ENCODE data around the gene EBP. TPM values are rescaled to one million over a fixed set of nuclear protein-coding genes. Genes with fewer than 3 reads are reported as not detected.

Gene EBP
- total and polyA plus RNA-seq, 5 experiments from 2014 or later = 30.7 to 88.8 (median 77.0) TPM

DNA sequence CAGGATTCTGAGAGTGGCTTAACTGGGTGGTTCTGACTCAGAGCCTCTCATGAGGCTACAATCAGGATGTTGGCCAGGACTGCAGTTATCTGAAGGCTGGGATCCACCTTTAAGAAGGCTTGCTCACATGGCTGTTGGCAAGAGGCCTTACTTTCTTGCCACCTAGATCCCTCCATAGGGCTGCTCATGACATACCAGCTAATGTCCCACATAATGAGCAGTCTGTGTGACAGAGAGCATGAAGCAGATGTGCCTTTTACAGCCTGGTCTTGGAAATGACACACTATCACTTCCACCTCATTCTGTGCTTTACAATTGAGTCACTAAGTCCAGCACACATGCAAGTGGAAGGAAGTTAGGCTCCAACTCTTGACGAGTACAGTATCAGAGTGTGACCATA lies 48.4 kb downstream of the EBP start:
- no peak overlapping the region for H3K27ac Mint-ChIP-seq
- H3K4me3 Mint-ChIP-seq = no peak overlapping the region

DNA sequence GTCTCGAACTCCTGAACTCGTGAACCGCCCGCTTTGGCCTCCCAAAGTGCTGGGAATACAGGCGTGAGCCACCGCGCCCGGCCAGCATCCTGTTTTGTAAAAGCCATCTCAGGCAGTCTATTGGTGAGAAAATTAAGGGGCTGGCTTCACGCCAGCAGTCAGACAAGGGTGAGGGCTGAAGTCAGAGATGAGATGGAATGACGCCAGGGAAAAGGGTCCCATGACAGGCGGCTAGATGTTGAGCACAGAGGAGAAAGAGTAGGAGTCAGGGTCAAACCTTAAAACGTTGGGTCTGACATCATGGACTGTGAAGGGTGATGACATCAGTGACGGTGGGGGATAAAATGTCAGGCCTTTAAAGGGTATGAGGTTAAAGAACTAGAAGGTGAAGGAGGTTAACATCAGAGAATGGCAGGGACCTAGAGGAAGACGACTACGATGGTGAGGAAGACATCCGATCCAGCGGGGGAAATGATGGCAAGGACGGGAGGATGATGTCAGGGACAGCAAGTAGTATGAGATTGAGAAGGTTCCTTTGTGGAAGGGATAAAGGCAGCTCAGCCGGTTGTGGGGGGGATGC lies 52.2 kb downstream of the EBP start:
- peak in 1 of 2 donors; percentile 31 for ATAC-seq
- Mint-ChIP-seq H3K4me3 (peak overlapping the region; percentile 95 to 99 (median 98)), H3K27ac (peak overlapping the region; percentile 98 to 100 (median 100)), H3K27me3 (no peaks in the 10 kb centered on the region), H3K36me3 (peaks cover 0 to 35% (median 3%) of the 10 kb centered on the region in 3 donors), H3K4me1 (peaks cover 2 to 27% (median 23%) of the 10 kb centered on the region in 4 donors), H3K9me3 (peaks cover 0 to 4% (median 0%) of the 10 kb centered on the region in 9 donors)
- peak in 1 of 10 donors; percentile 40 for DNase-seq
- POLR2A ChIA-PET = interaction anchor here (0.6 to 2.2 kb wide), 23 partner anchors 10 to 559 kb away, joined by 3 to 44 read pairs (median 5); partner anchors contain the start of genes EBP, GRIPAP1, HDAC6 and OTUD5

More for the DNA sequence above, 48.4 kb downstream of the EBP start:
- H3K9me3 Mint-ChIP-seq = peaks cover 0 to 2% (median 0%) of the 10 kb centered on the region in 9 donors
- no peaks in the 10 kb centered on the region for H3K27me3 Mint-ChIP-seq
- H3K36me3 Mint-ChIP-seq = peaks cover 0 to 3% (median 2%) of the 10 kb centered on the region in 3 donors
- POLR2A ChIA-PET = no interaction called here
- no peak for DNase-seq
- peaks cover 2 to 13% (median 9%) of the 10 kb centered on the region in 4 donors for H3K4me1 Mint-ChIP-seq
- ATAC-seq = no peak

DNA sequence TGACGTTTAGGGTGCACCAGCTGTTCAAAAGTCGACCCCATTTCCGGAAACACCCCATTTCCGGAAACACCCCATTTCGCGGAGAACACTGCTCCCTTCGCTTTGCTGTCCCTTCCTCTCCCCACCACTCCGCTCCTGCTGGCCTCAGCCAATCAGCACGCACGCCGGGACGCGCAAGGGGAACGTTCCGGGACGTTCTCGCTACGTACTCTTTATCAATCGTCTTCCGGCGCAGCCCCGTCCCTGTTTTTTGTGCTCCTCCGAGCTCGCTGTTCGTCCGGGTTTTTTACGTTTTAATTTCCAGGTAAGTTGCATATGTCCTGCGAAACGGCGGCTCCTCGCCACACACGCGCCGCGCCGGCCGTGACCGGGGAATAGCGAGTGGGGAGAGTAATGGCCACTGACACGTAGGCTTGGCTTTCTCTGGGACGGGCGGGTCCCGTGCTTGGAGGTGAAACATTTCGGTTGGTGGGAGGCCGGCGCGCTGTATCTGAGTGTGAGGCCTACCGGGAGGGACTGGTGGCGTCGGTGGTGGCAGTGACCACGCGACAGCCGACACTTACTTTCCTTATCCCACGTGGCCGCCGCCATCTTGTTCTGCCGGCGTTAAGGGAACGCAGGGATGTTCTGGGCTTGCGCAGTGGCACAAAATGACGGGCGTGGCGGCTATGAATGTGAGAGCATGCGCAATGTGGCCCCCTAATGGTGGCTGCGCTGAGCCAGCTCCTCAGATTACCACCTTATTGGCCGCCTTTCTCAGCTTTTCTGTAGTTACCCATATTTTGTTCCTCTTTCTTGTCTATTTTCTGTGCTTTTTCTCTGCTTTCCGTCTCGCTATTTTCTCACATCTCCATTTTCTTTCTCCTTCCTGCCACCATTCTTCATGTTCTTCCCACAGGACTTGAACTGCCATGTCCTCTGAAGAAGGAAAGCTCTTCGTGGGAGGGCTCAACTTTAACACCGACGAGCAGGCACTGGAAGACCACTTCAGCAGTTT lies 53.0 kb downstream of the EBP start, which contains the start of gene RBM3:
Gene RBM3 (plus strand): TSS at position 215 of the 997 bp plus-strand sequence. CDS start 697 bp downstream, at position 912.
- Mint-ChIP-seq H3K36me3 (peaks cover 0 to 41% (median 3%) of the 10 kb centered on the region in 3 donors), H3K4me3 (peak within 1 kb of the TSS; percentile 95 to 99 (median 98)), H3K27me3 (no peaks in the 10 kb centered on the region), H3K4me1 (peaks cover 4 to 31% (median 23%) of the 10 kb centered on the region in 4 donors), H3K9me3 (peaks cover 0 to 4% (median 0%) of the 10 kb centered on the region in 9 donors), H3K27ac (peak within 1 kb of the TSS; percentile 98 to 100 (median 100))
- POLR2A ChIA-PET = interaction anchor here (0.8 to 2.2 kb wide), 24 partner anchors 9 to 492 kb away, joined by 3 to 44 read pairs (median 4); partner anchors contain the start of genes EBP, GRIPAP1, HDAC6 and OTUD5
- ATAC-seq (peak; percentile 95), DNase-seq (peak; percentile 80 to 97 (median 92))

DNA sequence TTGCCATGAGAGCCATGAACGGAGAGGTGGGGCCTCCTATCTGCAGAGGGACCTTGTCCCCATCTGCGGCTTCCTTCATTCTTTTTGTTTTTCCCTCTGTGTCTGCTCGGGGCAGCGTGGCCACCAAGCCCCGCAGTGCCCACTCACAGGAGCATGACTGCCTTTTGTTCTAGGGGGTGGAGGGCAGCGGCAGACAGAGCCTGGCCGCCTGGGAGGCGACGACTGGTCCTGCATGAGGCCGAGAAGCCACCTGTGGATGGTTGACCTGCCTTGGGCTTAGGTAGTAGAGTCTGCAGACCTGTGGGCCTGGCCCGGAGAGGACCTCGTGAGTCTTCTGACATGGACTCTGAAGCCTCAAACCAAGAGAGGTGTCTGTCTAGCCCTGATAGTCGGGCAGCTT lies 54.0 kb downstream of the EBP start:
- H3K27me3 Mint-ChIP-seq = no peaks in the 10 kb centered on the region
- POLR2A ChIA-PET = interaction anchor here (1.0 to 1.9 kb wide), 3 partner anchors 8 to 493 kb away, joined by 3 to 8 read pairs (median 6); no protein-coding TSS in a partner anchor
- H3K9me3 Mint-ChIP-seq = peaks cover 0 to 4% (median 0%) of the 10 kb centered on the region in 9 donors
- H3K36me3 Mint-ChIP-seq = peaks cover 0 to 45% (median 3%) of the 10 kb centered on the region in 3 donors
- H3K4me3 Mint-ChIP-seq = peak overlapping the region; percentile 51 to 99 (median 96)
- peaks cover 7 to 31% (median 24%) of the 10 kb centered on the region in 4 donors for H3K4me1 Mint-ChIP-seq
- DNase-seq (no peak), ATAC-seq (no peak)
- H3K27ac Mint-ChIP-seq = peak overlapping the region in 9 of 10 donors; percentile 28 to 100 (median 84)

DNA sequence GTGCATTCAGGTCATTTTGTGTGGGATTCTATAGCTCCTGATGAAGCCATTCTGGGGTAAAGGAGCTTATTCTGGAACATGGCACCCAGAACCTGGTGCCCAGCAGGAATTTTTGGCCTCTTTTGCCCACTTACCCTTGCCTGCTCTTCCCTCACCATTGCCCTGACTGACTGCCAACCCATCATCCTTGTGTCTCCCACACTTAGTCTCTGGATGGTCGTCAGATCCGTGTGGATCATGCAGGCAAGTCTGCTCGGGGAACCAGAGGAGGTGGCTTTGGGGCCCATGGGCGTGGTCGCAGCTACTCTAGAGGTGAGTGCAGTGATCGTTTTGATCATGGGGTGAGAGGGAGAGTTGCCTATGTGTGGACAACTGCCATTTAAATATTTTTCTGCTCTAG lies 54.5 kb downstream of the EBP start:
- peaks cover 0 to 45% (median 3%) of the 10 kb centered on the region in 3 donors for H3K36me3 Mint-ChIP-seq
- H3K27ac Mint-ChIP-seq = peak overlapping the region in 7 of 10 donors; percentile 14 to 100 (median 40)
- peaks cover 0 to 4% (median 0%) of the 10 kb centered on the region in 9 donors for H3K9me3 Mint-ChIP-seq
- no peak for ATAC-seq
- H3K4me3 Mint-ChIP-seq = peak overlapping the region in 7 of 10 donors; percentile 26 to 99 (median 72)
- no peaks in the 10 kb centered on the region for H3K27me3 Mint-ChIP-seq
- POLR2A ChIA-PET = interaction anchor here (1.0 kb wide), 1 partner anchor 18 kb away, joined by 3 read pairs; no protein-coding TSS in a partner anchor
- peaks cover 7 to 31% (median 24%) of the 10 kb centered on the region in 4 donors for H3K4me1 Mint-ChIP-seq
- no peak for DNase-seq

Other genes with a start within 250 kb of the EBP start
- not detected for gene SSX3, start 165.1 kb upstream of the EBP start, total RNA-seq
- not detected for gene SSX3, start 165.1 kb upstream of the EBP start, polyA plus RNA-seq
- gene SSX4, start 138.3 kb upstream of the EBP start, total RNA-seq = not detected
- not detected for gene SSX4, start 138.3 kb upstream of the EBP start, polyA plus RNA-seq
- not detected for gene SSX4B, start 109.8 kb upstream of the EBP start, total RNA-seq
- not detected for gene SSX4B, start 109.8 kb upstream of the EBP start, polyA plus RNA-seq
- gene SLC38A5, start 51.5 kb upstream of the EBP start, total RNA-seq = 10 to 100 TPM; 17.0 to 18.2 TPM
- gene SLC38A5, start 51.5 kb upstream of the EBP start, polyA plus RNA-seq = 10 to 100 TPM; 11.9 to 18.6 (median 14.0) TPM
- 10 to 100 TPM; 50.6 to 53.0 TPM for gene FTSJ1, start 45.6 kb upstream of the EBP start, total RNA-seq
- 10 to 100 TPM; 61.5 to 63.4 (median 62.3) TPM for gene FTSJ1, start 45.6 kb upstream of the EBP start, polyA plus RNA-seq
- 10 to 100 TPM; 18.1 to 18.2 TPM for gene PORCN, start 12.8 kb upstream of the EBP start, total RNA-seq
- gene PORCN, start 12.8 kb upstream of the EBP start, polyA plus RNA-seq = 10 to 100 TPM; 10.4 to 14.9 (median 12.9) TPM
- gene TBC1D25, start 17.9 kb downstream of the EBP start, total RNA-seq = 10 to 100 TPM; 24.4 to 25.9 TPM
- 10 to 100 TPM; 14.3 to 19.3 (median 18.0) TPM for gene TBC1D25, start 17.9 kb downstream of the EBP start, polyA plus RNA-seq
- 100 to 1,000 TPM; 204 to 209 TPM for gene RBM3, start 52.7 kb downstream of the EBP start, total RNA-seq
- 100 to 1,000 TPM; 206 to 235 (median 235) TPM for gene RBM3, start 52.7 kb downstream of the EBP start, polyA plus RNA-seq
- gene WDR13, start 75.7 kb downstream of the EBP start, total RNA-seq = 10 to 100 TPM; 49.5 to 51.5 TPM
- gene WDR13, start 75.7 kb downstream of the EBP start, polyA plus RNA-seq = 10 to 100 TPM; 32.2 to 45.5 (median 40.6) TPM
- gene WAS, start 162.0 kb downstream of the EBP start, total RNA-seq = 10 to 100 TPM; 98.4 to 99.7 TPM
- 10 to 100 TPM; 13.9 to 25.1 (median 19.7) TPM for gene WAS, start 162.0 kb downstream of the EBP start, polyA plus RNA-seq
- 1 to 10 TPM; 9.4 to 9.8 TPM for gene SUV39H1, start 174.9 kb downstream of the EBP start, total RNA-seq
- 10 to 100 TPM in 2 of 3 donors, 1 to 10 TPM in 1; 9.8 to 13.9 (median 10.2) TPM for gene SUV39H1, start 174.9 kb downstream of the EBP start, polyA plus RNA-seq
- not detected for gene GLOD5, start 239.9 kb downstream of the EBP start, total RNA-seq
- gene GLOD5, start 239.9 kb downstream of the EBP start, polyA plus RNA-seq = not detected

Measured in naive thymus-derived CD8-positive, alpha-beta T cell (primary cell).